M059J (cell line): Measurements from ENCODE around the gene C1orf21. TPM values are rescaled to one million over a fixed set of nuclear protein-coding genes. Genes with fewer than 3 reads are reported as not detected.

Experiments
- DNase-seq: peaks from one replicate; pipeline ENCODE4 v3.0.0-alpha.2; 2012; ENCODE audit warnings: low read depth
- total RNA-seq: library from RNA; depleted of rRNA; stranded (reverse); fragments of >200 nt; shearing (Covaris generic); gene quantifications from 2 replicates; pipeline ENCODE4 v1.2.3, GENCODE V29; 2014

C1orf21 gene
- total RNA-seq, 1 experiment from 2014 or later: 22.2 TPM

DNA sequence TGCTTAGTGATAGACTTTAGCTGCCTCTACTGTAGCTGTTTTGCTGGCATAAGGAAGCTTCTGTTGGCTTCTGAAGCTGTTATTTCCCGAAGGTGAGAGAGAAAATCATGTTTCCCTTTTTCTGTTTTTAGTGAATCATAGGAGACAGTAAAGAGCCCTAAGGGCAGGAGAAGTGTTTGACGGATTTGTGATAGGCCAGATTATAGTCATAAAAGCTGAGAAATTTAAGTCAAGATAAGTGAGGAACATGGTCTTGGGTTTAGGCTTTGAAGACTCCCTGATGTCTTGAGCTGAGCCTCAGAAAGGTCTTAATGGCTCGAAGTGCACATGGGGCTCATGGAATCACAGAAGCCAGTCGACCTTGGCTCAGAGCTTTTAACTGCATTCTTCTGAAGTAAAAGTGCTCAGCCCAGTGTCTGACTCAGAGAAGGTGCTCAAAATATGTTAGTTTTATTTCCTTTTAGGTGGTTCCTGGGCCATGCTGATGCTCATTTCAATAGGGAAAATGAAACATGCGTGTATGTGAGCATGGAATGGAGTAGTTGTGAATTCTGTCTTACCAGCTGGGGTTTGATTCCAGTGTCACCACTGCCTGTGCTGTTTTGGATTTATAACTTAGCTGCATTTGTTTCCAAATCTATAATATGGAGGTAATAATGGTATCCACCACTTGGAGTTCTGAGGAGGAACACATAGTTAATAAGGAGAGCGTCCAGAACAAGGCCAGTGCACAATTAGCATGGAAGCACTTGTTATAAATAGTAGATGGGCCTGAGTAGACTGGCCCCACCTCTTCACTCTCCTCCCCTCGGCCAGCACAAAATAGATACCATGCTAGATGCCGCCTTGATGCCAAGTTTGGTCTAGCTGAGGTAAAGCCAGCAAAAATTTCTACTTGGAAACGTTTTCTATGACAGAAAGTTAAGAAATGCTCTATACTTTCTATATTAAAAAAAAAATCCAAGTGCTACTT, 99.2 kb downstream of the C1orf21 start:
- peak; percentile 50 for DNase-seq

DNA sequence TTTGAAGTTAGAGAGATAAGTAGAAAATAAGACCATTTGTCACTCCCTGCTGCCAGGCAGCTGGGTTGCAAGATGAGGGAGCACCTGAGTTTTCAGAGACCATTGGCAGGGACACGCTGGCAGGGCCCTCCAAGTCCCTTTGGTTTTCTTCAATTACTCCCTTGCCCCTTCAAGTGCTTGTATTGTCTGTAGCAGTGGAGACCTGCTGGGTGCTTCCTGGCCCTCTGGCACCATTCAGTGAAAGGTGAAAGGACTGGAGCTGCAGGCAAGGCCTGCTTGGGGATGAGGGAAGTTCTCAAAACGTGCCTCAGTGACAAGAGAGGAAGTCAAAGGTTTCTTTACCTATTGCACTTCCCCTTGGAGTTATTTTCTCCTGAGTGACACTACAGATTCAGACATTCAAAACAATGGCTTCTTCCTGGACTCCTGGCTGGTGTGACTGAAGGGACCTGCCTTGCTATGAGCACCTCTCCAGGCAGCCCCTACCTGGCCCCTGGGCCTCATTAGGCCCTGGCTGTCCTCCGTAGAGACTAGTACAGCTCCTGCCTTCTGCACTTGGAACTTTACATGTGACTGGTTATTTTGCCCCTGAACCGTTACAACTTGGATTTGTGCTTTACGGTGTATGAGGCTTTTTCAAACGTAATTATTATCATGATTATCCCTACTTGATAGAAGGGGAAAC, 100.1 kb downstream of the C1orf21 start:
- DNase-seq: no peak

DNA sequence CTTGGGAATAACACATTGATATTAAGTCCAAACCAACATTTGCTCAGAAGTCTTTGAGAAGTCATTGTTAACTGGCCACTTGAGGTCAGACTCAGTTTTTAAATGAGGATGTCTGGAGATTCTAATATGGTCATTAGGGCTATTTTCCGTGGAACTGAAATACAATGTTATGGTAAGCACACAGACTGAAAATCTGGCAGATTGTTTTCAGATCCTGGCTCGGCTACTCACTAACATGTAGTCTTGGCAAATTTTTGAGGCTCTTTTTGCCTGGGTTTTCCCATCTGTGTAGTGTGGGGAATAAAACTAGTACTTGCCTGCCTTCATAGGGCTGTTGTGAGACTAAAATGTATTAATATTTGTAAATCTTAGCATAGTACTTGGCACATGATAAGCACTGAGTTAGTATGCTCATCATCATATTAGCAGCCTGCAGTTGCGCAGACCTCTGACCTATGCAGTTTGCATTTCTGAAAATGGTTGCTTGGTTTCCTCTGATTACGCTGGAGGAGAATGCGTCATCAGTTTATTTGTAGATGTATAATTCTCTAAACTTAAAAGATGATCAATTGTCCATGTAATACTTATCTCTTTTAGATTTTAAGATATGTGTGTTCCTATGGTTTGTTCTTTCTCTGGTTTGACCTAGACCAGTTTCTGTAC, 100.8 kb downstream of the C1orf21 start:
- DNase-seq: no peak

DNA sequence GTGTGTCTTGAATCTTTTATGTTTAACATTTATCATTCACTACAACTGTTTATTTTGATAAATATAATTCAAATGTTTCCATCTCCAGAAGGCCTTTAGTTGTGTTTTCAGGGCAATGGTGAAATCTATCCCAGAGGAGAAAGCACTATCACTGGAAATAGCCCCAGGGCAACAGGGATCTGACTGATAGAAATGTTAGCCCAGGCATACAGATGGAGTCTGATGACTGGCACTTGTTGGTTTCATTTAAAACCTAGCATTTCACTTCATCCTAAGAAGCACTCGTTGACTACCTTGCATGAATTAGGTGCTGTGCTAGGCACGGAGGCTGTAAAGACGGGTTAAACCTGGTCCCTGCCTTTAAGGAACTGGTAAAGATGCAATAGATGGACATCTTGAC, 103.1 kb downstream of the C1orf21 start:
- DNase-seq: peak; percentile 55

DNA sequence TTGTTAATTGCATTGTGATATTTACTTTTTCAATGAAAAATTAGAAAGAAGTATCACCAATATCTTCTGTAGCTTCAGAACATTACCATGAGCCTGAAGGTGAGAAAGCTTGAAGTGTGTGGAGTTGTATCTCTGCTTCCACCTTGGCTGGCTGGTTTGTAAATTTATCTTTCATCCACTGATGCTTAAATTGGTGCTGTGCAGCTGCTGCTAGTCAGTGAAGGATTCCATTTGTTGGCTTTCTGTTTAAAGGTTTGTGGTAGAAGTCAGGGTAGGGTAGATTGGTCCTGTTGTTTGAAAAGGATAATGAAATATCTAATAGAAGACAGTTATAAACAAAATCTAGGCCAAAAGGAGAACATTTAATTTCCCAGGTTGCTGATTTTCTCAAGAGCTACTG, 105.7 kb downstream of the C1orf21 start:
- no peak for DNase-seq

DNA sequence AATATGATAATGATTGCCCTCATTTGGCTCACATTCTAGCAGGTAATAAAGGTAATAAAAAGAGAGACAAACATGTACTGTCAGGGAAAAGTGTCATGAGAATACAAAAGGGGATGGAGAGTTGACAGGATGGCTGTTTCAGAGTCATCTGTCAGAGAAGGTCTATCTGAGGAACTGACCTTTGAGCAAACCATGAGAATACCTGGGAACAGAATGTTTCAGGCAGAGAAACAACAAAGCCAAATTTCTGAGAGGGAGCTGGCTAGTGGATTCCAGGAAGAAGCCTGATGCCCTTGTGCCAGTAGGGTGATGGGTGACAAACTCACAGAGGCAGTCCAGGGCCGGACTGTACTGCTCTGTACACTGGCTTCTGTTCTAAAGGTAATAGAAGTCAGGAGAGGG, 107.2 kb downstream of the C1orf21 start:
- no peak for DNase-seq

DNA sequence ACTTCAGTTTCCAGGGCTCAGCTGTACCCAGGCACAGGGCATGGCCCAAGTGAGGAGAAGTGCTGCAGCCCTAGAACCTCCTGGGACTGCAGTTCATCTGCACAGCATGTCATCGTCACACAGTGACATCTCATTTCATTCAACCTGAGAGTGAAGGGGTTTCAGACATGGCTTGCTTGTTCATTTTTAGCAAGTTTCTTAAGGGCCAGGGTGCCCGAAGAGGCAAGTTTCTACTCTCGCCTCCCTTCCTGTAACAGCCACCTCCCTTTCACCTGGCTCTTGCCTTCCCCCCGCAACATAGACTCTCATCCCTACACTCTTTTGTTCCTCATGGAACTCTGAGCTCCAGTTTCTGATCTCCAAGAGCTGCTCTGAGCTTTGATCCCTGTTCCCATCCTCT, 108.1 kb downstream of the C1orf21 start:
- no peak for DNase-seq

DNA sequence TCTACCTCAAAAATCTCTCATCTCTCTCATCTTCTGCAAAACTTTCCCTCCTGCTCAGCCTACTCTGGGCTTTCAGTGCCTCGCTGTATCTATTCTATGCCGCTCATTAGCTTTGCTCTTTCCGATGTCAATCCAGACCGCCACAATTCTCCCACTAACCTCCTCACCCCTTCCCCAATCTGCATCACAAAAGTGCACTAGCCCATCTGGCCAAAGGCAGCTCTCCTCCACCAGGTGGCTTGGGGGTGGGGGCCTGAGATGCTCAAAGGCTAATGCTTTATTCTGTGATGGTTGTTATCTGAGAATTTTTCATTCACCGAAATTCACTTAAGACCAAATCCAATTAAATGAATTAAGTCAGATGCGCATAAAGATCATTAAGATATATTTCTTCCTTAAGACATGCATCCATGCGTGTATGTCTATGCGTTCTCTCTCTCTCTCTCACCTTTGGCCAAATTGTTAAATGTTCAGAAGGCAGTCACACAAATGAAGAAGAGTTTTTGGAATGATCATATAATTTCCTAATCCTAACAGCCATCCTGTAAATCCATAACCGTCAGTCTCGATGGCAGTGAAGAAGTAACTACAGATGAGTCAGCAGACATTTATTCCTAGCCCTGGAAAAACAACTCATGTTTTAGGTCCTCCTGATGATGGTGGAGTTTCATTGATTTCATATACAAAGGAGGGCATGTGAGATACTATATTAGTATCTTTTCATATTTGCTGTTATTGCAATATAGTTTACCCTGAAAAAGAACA, 111.3 kb downstream of the C1orf21 start:
- DNase-seq: no peak

DNA sequence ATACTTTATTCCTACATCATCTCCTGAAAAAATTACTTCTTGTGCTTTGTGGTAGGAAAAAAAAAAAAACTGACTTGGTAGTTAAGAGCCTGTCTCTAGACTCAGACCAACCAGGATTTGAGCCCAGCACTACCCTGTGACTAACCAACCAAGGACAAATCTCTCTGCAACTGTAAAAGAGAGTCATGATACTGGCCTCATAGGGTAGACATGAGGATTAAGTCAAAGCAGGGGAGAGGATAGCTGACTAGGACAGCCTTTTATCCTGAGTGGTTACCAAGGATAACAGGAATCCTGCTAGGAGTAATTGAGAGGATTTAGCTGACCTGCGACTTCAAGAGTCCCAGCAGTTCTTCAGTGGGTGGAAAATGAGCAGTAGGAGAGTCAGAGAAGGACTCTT, 112.8 kb downstream of the C1orf21 start:
- no peak for DNase-seq

DNA sequence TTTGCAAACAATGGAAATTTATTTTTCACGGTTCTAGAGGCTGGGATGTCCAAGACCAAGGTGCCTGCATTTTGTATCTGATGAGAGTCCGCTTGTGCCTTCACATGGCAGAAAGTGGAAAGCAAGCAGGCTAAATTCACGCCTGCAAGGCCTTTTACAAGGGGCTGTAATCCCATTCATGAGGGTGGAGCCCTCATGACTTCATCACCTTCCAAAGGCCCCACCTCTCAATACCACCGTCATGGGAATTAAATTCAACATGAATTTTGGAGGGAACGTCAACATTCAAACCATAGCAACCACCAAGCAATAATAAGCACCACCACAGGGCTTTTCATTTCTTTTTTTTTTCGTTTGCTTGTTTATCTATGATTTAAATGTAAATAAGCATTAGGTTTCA, 115.3 kb downstream of the C1orf21 start:
- peak; percentile 4 for DNase-seq

DNA sequence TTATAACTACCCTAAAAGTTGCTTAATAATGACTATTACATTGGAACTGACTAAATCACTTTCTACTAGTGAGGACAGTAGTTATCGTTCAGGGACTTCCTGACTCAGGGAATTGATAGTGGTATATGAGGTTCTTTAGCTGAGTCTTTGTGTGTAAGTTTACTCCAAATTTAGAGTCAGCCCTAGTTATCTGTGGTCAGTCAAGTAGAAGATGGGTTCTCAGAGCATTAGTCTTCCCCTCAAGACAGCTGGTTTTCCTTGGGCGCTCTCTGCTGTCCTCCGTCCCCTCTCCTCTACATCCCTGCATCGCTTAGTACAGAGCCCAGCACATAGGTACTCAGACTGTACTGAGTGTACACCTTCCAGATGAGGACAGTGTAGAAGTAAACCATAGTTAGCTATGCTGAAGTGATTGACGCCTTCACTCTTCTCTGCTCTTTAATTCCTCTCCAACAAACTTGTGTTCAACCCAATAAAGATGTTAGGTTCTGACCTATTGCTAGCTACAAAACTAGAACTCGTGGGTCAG, 116.5 kb downstream of the C1orf21 start:
- no peak for DNase-seq

DNA sequence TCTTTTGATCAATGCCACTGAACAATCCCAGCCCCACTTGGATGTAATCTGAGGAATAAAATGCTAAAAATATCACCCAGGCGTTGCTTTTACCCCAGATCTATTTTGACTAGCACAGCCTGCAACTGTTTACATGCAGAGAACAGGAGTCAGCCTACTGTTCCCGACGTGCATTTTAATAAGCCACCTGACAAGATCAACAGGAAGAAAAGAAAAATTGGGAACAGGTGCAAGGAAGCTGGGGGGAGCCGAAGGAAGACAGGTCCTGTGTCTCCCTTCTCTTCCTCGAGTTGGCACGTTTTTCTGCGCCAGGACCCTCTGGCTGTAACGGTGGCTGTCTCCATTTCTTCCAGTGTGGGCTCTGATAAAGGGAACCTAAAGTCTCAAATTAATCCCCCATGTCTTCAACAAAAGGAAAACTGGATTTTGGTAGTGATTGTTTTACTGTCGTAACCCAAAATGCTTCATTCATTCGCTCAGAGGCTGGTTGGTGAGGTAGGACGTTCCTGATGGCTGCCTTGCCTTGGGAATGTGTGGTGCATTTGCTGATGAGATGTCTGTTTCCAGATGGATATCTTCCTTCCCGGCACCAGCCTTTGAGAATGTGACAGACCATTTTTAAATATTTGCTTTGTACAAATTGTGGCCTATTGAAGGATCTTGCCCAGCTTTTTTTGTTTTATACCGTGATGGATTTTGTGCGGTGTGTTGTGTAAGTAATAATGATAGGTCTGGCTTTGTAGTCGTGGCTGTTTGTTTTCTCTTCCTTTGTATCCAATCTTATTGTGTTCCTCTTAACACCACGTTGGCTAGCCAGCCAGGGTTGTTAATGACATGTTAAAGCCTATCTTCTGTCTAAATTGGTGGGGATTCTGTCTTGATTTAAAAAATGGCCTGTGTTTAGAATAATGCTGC, 117.5 kb downstream of the C1orf21 start:
- no peak for DNase-seq

DNA sequence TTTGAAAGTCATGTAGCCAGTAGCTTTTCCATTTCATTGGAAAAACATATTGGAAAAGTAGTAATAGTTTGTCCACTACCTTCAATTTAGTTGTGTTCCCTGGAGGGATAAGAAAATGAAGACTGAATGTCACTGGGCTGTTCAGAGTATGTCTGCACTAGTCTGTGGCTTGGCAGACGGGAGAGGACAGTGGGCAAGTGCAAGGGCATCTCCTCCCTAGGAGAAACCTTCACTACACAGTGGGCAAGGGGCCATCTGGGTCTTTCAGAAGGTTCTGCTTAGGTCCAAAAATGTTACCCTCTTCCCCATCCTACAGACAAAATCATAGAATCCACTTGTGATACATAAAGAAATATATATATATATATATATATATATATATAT, 118.1 kb downstream of the C1orf21 start:
- DNase-seq: no peak

DNA sequence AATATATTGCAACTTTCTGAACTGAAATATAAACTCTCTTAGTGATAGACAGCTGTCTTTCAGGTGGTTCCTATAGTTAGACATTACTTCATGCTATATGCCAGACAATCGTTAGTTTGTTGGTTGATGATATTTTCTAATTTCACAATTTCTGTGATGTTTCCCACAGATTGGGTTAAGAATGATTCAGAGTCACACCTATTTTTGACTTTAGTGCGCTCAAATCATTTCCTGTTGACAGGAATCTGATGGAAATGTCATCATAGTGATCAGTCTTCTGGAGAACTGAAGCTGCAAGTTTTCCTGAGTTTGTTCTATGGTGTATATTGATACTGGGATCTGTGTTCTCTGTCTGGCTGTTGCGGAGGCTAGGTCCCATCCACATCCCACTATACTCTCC, 119.7 kb downstream of the C1orf21 start:
- no peak for DNase-seq

DNA sequence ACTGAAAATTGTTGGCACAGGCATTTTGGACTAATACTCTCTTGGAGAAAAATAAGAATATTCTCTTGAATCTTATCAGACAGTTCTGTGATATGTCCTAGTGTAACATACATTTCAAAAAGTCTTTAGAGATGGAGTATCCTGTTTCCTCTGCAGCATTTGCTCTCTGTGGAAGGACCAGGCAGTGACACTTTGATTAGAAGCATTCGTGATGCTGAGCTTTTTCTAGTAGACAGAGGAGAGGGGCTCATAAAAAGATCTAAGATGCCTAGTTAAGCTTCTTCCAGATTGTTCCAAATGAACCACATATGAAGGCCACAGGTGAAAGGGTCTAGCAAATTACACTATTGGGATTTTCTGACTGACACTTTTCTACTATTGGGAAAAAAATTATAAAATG, 120.3 kb downstream of the C1orf21 start:
- DNase-seq: no peak

DNA sequence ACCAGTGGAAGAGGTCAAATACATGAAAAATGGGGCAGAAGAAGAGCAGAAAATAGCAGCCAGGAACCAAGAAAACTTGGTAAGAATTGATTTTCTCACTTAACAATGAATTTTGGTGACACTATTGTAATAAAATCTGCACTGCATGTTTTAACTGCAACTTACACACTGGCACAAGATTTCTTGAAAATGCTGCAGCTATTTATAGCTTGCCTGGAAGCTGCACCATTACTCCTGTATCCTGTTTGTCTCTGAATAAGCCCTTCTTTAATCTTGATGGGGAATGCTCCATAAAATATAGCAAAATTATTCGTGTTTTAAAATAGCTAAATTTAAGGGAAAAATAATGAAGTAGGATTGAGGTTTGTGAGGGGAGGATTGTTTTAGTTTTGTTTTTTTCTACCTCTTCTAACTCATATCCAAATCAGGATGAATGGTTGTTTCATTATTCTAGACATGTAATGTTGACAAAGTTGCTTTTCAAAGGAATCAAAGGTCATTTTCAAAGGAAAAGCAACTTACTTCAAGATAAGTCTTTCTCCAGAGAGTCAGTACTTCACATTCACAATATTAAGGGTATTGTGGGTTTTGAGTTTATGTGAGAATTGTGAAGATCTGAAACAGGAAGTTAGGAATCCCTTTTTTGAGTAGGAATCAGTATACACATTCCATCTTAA, 120.9 kb downstream of the C1orf21 start:
- no peak for DNase-seq

DNA sequence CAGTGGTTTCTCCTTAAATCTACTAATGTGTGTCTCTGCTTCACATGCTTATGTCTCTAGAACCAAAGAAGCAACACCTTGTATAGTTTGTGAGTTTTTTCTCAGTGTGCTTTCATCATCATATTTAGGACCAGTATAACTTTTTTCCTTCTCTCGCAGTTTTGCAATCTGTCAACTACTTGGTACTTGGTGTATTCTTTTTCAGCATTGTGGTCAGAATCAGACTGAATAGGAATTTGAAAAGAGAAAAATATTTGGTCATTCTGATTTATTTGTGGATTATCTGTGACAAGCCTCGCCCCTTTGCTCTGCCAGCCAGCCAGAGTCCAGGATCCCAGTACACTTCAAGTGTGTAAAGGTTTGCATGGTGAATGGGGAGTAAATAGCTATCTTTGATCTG, 122.3 kb downstream of the C1orf21 start:
- DNase-seq: no peak

DNA sequence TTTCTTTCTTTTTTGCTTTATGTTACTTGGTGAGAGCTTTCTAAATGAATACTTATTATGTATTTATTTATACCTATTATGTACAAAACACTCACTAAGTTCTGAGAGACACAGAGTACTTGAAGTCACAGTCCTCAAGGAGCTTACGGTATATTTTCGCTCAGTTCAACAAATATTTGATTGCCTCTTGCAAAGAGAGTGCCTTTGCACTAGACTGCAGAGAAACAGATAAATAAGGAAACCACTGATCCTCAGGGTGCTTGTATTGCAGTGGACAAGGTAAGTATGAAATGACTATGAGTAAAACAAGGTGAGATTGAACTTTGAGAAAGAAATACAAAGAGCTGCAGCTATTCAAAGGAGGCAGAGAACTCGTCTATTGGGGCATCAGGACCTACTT, 123.3 kb downstream of the C1orf21 start:
- DNase-seq: no peak

DNA sequence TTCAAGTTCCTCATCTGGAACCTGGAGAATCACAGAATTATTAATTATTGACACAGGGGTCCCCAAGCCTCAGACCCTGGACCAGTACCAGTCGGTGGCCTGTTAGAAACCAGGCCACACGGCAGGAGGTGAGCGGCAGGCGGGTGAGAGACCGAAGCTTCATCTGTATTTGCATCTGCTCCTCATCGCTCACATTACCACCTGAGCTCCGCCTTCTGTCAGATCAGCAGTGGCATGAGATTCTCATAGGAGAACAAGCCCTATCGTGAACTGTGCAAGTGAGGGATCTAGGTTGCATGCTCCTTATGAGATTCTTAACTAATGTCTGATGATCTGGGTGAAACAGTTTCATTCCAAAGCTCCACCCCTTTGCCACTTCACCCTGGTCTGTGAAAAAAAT, 125.9 kb downstream of the C1orf21 start:
- DNase-seq: no peak

DNA sequence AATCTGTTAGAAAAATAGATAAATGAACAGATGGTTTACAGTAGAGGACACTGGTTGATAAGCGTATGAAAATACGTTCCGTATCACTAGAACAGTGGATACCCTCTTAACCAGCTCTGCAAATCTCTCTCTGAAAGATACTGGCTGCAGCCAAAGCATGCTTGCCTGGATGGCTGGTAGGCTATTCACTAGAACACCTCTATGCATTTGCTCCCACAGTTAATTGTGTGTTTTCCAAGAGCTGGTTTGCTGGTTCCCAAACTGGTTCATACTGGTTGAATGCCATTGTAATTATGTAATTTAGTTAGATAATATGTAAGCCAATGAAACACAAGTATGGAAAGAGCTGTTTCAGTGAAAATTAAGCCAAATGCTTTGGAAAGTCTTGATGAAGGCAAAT, 126.6 kb downstream of the C1orf21 start:
- no peak for DNase-seq
